HG02759 (cell line): ENCODE results near the gene APPL1.

Source experiments
- ATAC-seq: cut with Tn5 transposase; IDR thresholded peaks from one replicate; pipeline ENCODE4 v1.9.1; 2021; ENCODE audit warnings: mild to moderate bottlenecking, moderate library complexity; ENCODE audit not compliant: unreplicated experiment

APPL1 gene

DNA sequence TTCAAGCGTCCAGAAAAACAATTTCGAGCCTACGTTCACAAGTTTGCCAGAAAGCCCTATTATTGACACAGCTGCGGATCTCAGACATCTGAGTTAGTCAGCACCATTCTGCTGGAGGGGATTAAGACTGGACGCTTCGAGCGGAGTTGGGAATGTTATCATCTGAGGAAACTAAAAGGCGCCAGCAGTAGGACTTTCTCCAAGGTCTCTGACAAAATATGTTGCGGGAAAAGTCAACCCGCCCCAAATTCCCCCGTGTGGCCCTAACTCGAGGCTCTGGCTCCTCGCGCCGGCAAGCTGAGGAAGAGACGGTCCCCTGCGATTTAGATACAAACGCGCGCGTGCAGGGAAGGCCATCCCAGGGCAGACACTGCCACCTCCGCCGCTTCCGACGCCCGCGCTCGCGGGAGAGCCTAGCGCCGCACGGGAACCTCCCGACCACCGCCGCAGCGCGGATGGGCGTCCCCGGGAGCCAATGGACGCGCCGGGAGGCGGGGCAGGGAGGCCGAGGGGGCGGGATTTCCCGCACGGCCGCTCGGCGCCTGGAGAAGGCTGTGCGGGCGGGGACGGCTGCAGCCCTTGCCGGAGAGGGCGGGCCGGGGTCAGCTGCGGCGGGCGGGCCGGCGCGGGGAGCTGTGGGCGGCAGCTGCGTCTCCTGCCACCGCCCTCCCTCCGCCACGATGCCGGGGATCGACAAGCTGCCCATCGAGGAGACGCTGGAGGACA, at the start of gene APPL1:
APPL1 (plus strand) TSS at position 526 of the 726 bp plus-strand sequence; CDS start at position 681, 155 bp downstream.
- peak; percentile 94 for ATAC-seq

DNA sequence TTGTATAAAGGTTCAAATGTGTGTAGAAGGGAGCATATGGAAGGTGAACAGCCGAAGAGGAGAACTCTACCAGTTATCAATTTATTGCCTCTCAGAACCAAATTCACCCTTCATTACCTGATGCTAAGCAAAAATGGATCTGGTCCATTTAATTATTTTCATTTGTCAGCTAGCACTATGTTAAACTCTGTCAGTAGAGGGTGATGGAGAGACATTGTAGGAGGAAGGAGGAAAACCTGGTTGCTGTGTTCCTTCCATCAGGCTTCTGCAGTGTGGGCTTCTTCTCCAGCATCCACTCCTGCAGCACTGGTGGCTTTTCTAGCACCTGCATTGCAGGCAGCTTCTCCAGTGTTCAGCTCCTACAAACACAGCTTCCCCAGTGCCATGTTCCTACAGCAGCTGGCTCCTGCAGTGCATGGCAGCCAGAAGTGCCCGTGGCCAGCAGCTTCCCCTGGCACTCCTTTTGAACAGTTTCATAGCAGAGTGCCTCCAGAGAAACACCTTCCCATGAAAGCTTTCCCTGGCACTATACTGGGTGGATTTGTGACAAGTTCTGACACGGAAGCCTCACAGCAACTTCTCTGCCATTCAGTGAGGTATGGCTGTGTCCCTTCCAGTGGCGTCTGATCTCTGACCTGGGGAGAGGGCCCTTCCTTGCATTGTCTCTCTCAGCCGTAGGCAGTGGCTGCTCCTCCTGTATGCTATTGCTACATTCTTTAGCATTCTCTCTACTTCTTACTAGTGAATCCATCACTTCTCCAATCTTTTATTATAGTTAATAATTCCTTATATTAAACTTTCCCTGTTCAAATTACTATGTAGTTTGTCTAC, 47.7 kb upstream of the APPL1 start:
- no peak for ATAC-seq

GRCh38 chr3:57184526-57184925, 43.0 kb upstream of the APPL1 start:
- no peak for ATAC-seq

- no peak for ATAC-seq
These were observed 35.5 kb upstream of the APPL1 start for GRCh38 chr3:57192028-57192427.

- ATAC-seq: no peak
These were observed 32.9 kb upstream of the APPL1 start for GRCh38 chr3:57194641-57195040.

DNA sequence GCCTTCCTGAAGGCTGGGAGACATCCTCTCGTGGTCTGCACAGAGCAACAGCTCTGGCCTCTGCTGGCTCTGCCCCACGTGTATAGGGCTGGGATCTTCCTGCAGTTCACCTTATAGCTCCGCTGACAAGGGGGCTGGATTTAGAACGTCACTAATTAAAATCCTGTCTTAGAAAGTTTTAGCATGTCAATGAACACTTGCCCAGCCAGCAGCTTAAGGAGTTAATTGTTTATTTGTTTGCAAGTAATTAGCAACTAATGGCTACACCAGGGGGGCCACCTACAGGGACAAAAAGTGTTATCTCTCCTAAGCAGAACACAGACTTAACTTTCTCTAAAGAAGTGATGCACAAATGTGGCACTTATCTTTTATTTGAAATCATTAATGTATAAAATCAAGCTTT, 27.6 kb upstream of the APPL1 start, which contains the start of gene HESX1:
HESX1 (minus strand) TSS at position 84 of the 403 bp plus-strand sequence; CDS start at position 24, 60 bp downstream.
- no peak for ATAC-seq

GRCh38 chr3:57206423-57206822, 21.1 kb upstream of the APPL1 start:
- no peak for ATAC-seq

- ATAC-seq: no peak
These were observed 5.6 kb upstream of the APPL1 start for GRCh38 chr3:57221883-57222282.

DNA sequence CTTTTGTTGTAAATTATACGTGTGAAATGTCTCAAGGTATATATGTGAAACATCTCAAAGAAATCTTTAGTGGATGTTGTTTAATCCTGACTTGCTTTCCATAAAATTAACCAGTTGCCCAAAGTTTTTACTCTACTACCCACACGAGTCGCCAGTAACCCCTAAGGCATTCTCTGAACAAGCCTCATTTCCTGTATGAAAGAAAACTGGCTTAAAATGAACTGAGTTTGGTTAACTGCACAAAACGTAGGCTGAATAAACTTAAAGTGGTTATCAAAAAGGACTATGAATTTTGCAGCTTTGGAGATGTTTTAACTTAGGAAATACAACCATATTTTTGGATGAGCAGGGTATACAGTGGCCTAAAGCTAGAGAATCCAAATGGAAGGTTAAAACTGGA, 2.7 kb upstream of the APPL1 start:
- ATAC-seq: no peak

- ATAC-seq: no peak
These were observed 1.4 kb upstream of the APPL1 start for GRCh38 chr3:57226176-57226575.

DNA sequence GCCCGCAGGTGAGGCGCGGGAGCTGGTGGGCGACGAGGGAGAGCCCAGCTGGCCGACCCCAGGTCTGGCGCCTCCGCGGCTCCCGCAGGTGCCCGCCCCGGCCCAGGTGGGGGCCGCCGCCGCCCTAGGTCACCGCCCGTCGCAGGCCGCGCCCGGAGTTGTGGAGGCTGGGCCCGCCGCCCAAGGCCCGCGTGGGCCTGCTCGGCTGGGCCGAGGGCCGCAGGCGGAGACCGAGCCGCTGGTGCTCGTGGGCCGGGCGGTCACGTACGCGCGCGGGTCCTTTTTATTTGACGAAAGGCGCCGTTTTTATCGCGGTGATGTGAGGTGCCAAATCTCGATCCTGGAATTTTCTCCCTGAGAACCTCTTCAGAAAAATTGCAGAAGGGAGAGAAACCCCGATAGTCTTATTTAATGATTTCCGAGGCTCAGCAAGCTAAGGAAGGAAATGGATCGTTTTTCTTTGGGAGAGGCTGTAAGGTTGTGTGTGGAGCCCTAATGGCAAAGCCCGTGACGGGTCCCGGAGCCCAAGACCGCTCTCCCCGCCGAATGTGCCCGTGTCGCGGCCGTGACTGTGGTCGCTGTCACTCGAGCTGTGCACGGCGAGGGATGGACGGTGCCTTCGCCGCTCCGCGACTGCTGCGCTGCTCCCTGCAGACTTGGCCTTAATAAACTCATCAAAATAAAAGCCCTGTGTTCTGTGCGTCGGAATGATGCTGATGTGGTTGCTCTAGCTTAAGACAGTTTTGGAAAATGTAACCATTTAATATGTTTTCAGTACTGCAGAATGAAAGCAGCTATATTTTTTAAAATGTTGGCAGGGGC, 612 bp downstream of the APPL1 start:
- ATAC-seq: peak; percentile 40

GRCh38 chr3:57230006-57230405, 2.5 kb downstream of the APPL1 start:
- no peak for ATAC-seq

GRCh38 chr3:57233799-57234198, 6.3 kb downstream of the APPL1 start:
- ATAC-seq: no peak

DNA sequence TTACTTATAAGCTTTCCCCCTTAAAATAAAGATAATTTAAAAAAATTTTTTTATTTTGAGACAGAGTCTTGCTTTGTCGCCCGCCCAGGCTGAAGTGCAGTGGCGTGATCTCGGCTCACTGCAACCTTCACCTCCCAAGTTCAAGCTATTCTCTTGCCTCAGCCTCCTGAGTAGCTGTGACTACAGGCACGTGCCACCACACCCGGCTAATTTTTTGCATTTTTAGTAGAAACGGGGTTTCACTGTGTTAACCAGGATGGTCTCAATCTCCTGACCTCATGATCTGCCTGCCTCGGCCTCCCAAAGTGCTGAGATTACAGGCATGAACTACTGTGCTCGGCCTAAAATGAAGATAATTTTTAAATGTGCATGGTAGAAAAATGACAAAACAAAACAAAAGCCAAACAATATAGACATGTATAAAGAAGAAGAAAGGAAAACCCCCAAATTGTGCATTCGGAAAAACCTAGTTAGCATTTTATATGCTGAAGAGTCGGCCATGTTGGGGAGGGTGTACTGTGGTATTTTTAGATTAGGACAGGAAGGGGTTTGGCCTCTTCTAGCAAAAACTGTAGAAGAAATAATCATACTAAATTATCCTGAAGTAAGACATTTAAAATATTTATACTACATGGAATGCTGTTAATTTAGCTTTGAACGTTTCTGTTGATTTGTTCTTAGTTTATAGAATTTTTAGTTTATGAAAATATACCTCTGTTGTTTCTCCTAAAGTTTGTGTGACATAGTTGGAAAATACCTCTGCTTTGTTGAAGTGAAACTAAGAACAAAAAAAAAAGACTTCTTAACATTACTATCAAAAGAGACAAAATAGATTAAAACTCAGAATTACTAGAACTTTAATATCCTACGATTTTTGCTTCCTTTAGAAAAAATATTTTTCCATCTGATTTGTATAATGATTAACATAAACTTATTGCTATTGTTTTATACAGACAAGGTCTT, 7.4 kb downstream of the APPL1 start:
- ATAC-seq: no peak

DNA sequence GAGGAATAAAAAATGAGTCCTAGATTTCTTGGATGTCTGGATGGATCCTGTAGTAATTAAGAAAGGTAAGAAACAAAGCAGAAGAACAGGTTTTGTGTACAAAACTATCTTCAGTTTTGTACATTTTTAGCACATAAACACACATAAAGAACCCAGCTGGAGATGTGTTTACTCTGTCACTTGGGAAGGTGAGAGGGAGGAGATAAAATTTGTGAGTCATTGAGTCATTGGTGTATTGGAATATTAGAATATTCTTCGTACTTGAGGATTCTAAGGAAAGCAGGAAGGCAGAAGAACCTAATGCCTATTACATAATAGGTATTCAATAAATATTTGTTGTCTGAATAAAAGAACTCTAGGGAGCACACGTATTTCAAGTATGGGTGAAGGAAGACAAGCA, 17.4 kb downstream of the APPL1 start:
- no peak for ATAC-seq

GRCh38 chr3:57252404-57252803, 24.9 kb downstream of the APPL1 start:
- ATAC-seq: no peak

GRCh38 chr3:57256844-57257243, 29.3 kb downstream of the APPL1 start:
- no peak for ATAC-seq

- no peak for ATAC-seq
These were observed 30.1 kb downstream of the APPL1 start for GRCh38 chr3:57257678-57258077.

DNA sequence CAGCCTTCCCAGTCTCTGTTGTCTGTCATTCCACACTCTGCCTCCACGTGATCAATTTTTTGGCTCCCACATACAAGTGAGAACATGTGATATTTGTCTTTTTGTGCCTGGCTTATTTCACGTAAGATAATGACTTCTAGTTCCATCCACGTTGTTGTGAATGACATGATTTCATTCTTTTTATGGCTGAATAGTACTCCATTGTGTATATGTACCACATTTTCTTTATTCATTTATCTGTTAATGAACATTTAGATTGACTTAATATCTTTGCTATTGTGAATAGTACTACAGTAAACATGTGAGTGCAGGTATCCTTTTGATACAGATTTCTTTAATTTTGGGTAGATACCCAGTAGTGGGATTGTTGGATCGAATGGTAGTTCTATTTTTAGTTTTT, 33.6 kb downstream of the APPL1 start:
- ATAC-seq: no peak

DNA sequence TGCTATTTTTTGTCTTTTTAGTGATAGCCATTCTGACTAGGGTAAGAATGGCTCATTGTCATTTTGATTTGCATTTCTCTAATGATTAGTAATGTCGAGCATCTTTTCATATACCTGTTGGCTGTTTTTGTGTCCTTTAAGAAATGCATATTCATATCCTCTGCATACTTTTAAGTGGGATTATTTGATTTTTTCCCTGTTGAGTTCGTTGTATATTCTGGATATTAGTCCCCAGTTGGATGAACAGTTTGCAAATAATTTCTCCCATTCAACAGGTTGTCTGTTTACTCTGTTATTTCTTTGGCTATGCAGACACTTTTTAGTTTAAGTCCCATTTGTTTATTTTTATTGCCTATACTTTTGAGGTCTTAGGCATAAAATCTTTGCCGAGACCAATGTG, 34.4 kb downstream of the APPL1 start:
- ATAC-seq: no peak
